ENCODE measurements around the gene FTCD. TPM values are rescaled to one million over a fixed set of nuclear protein-coding genes. Genes with fewer than 3 reads are reported as not detected.

FTCD gene
- total RNA-seq, 2 experiments from 2014 or later = 0.52 to 0.85 TPM

GRCh38 chr21:46182548-46183336 is 27.4 kb upstream of the FTCD start:
- Mint-ChIP-seq H3K27ac (peak overlapping the region; percentile 61), H3K4me1 (ENCODE audit: low read depth) (peaks cover 18% of the 10 kb centered on the region), H3K9me3 (peaks cover under 1% of the 10 kb centered on the region), H3K4me3 (peak overlapping the region; percentile 62), H3K36me3 (ENCODE audit: low read depth) (no peaks in the 10 kb centered on the region), H3K27me3 (no peaks in the 10 kb centered on the region)
- intact Hi-C loops (cut with micrococcal nuclease) = no loop called here
- no peak for TF ChIP-seq CTCF (IDR thresholded peaks at IDR 0.05)
- CTCF ChIA-PET = interaction anchor here (0.9 to 1.2 kb wide), 3 partner anchors 29 to 216 kb away, joined by 3 to 4 read pairs (median 3); no protein-coding TSS in a partner anchor
- no peak for DNase-seq
- POLR2A ChIA-PET = interaction anchor here (1.0 kb wide), 1 partner anchor 39 kb away, joined by 3 read pairs; no protein-coding TSS in a partner anchor
- ATAC-seq = no peak

- TF ChIP-seq CTCF (IDR thresholded peaks at IDR 0.05) = no peak
- Mint-ChIP-seq H3K9me3 (peaks cover 3% of the 10 kb centered on the region), H3K4me1 (ENCODE audit: low read depth) (peaks cover 18% of the 10 kb centered on the region), H3K27ac (no peak overlapping the region), H3K36me3 (ENCODE audit: low read depth) (no peaks in the 10 kb centered on the region), H3K4me3 (no peak overlapping the region), H3K27me3 (no peaks in the 10 kb centered on the region)
- ATAC-seq = no peak
- ChIA-PET POLR2A (interaction anchor here (1.0 kb wide), 1 partner anchor 38 kb away, joined by 3 read pairs; no protein-coding TSS in a partner anchor), CTCF (interaction anchor here (0.9 to 1.2 kb wide), 3 partner anchors 29 to 215 kb away, joined by 3 to 4 read pairs (median 3); no protein-coding TSS in a partner anchor)
- no peak for DNase-seq
- intact Hi-C loops (cut with micrococcal nuclease) = no loop called here
These were observed 26.7 kb upstream of the FTCD start for GRCh38 chr21:46181953-46182547.

- no peak for ATAC-seq
- Mint-ChIP-seq H3K27me3 (no peaks in the 10 kb centered on the region), H3K36me3 (ENCODE audit: low read depth) (no peaks in the 10 kb centered on the region), H3K4me3 (no peak overlapping the region), H3K9me3 (peaks cover 7% of the 10 kb centered on the region), H3K4me1 (ENCODE audit: low read depth) (peaks cover 18% of the 10 kb centered on the region), H3K27ac (no peak overlapping the region)
- POLR2A ChIA-PET = no interaction called here
- DNase-seq = no peak
- intact Hi-C loops (cut with micrococcal nuclease) = no loop called here
- TF ChIP-seq CTCF (IDR thresholded peaks at IDR 0.05) = no peak
- CTCF ChIA-PET = no interaction called here
These were observed 26.1 kb upstream of the FTCD start for GRCh38 chr21:46181436-46181835.

GRCh38 chr21:46180778-46181391 is 25.5 kb upstream of the FTCD start:
- no peak for TF ChIP-seq CTCF (IDR thresholded peaks at IDR 0.05)
- no peak for DNase-seq
- CTCF ChIA-PET = no interaction called here

More at GRCh38 chr21:46180778-46181391, 25.5 kb upstream of the FTCD start:
- no peaks in the 10 kb centered on the region for H3K36me3 Mint-ChIP-seq (ENCODE audit: low read depth)
- H3K4me3 Mint-ChIP-seq = no peak overlapping the region
- H3K27me3 Mint-ChIP-seq = no peaks in the 10 kb centered on the region
- H3K9me3 Mint-ChIP-seq = peaks cover 7% of the 10 kb centered on the region
- no peak for ATAC-seq
- POLR2A ChIA-PET = no interaction called here
- intact Hi-C loops (cut with micrococcal nuclease) = no loop called here
- H3K4me1 Mint-ChIP-seq (ENCODE audit: low read depth) = peaks cover 16% of the 10 kb centered on the region
- no peak overlapping the region for H3K27ac Mint-ChIP-seq

Measured in activated CD8-positive, alpha-beta T cell treated with anti-CD3 and anti-CD28 coated beads for 36 hours (primary cell).